Neural progenitor cell (in vitro differentiated cells): ENCODE measurements around the gene EVI5L. TPM values are rescaled to one million over a fixed set of nuclear protein-coding genes. Genes with fewer than 3 reads are reported as not detected.

Experiments
- DNase-seq: peaks from one replicate; pipeline ENCODE4 v3.0.0-alpha.2; 2016; ENCODE audit warnings: low spot score
- H2AFZ ChIP-seq: fragments of 200-600 bp; sonication (generic); replicated peaks from 2 replicates; pipeline ENCODE4 v1.6.1; 2016; ENCODE audit warnings: antibody characterized with exemption
- H3F3A ChIP-seq: fragments of 200-600 bp; sonication (generic); 2 replicates; pipeline ENCODE4 v1.6.1; 2016; ENCODE audit warnings: antibody characterized with exemption, low read depth
- H3K27ac ChIP-seq: fragments of 200-600 bp; sonication (generic); 2 replicates; pipeline ENCODE4 v1.5.1; 2016; ENCODE audit warnings: mild to moderate bottlenecking
- H3K27me3 ChIP-seq: fragments of 200-600 bp; sonication (generic); 2 replicates; pipeline ENCODE4 v1.6.1; 2016; ENCODE audit warnings: mild to moderate bottlenecking, moderate library complexity
- H3K36me3 ChIP-seq: fragments of 200-600 bp; sonication (generic); 2 replicates; pipeline ENCODE4 v1.5.1; 2016
- H3K4me1 ChIP-seq: fragments of 200-600 bp; sonication (generic); 2 replicates; pipeline ENCODE4 v1.6.1; 2016; ENCODE audit warnings: mixed run types
- H3K4me2 ChIP-seq: fragments of 200-600 bp; sonication (generic); 2 replicates; pipeline ENCODE4 v1.6.1; 2016
- H3K4me3 ChIP-seq: fragments of 200-600 bp; sonication (generic); 2 replicates; pipeline ENCODE4 v1.5.1; 2016
- H3K79me2 ChIP-seq: fragments of 200-600 bp; sonication (generic); 2 replicates; pipeline ENCODE4 v1.6.1; 2016; ENCODE audit warnings: low read depth
- H3K9ac ChIP-seq: fragments of 200-600 bp; sonication (generic); 2 replicates; pipeline ENCODE4 v1.6.1; 2016
- H3K9me3 ChIP-seq: fragments of 200-600 bp; sonication (generic); 2 replicates; pipeline ENCODE4 v1.5.1; 2016; ENCODE audit warnings: low read depth
- H4K20me1 ChIP-seq: fragments of 200-600 bp; sonication (generic); 2 replicates; pipeline ENCODE4 v1.6.1; 2016; ENCODE audit warnings: low read depth
- H3K27ac Mint-ChIP-seq: 3 replicates; pipeline ENCODE4 v1.8.0; 2021; ENCODE audit warnings: mixed read lengths
- H3K27me3 Mint-ChIP-seq: 2 replicates; pipeline ENCODE4 v1.8.0; 2022; ENCODE audit warnings: low read depth, mild to moderate bottlenecking, inconsistent platforms, moderate library complexity, mixed read lengths; ENCODE audit not compliant: insufficient read depth
- H3K36me3 Mint-ChIP-seq: 3 replicates; pipeline ENCODE4 v1.8.0; 2021; ENCODE audit warnings: mixed read lengths
- H3K4me1 Mint-ChIP-seq: 3 replicates; pipeline ENCODE4 v1.8.0; 2021; ENCODE audit warnings: mixed read lengths
- H3K4me3 Mint-ChIP-seq: 3 replicates; pipeline ENCODE4 v1.8.0; 2021; ENCODE audit warnings: mild to moderate bottlenecking, moderate library complexity, mixed read lengths
- H3K9me3 Mint-ChIP-seq: 3 replicates; pipeline ENCODE4 v1.8.0; 2020; ENCODE audit warnings: mixed read lengths
- CTCF ChIP-seq: fragments of 200-600 bp; sonication (generic); IDR thresholded peaks from 2 replicates; pipeline ENCODE4 v1.5.1; 2017; ENCODE audit warnings: antibody characterized with exemption, mild to moderate bottlenecking
- EZH2 ChIP-seq: fragments of 200-600 bp; sonication (generic); IDR thresholded peaks from 2 replicates; pipeline ENCODE4 v1.6.1; 2017; ENCODE audit warnings: antibody characterized with exemption, mild to moderate bottlenecking, moderate library complexity
- EZH2phosphoT487 ChIP-seq: fragments of 200-600 bp; sonication (generic); IDR thresholded peaks from 2 replicates; pipeline ENCODE4 v1.6.1; 2017; ENCODE audit warnings: antibody characterized with exemption
- total RNA-seq: library from RNA; depleted of rRNA; stranded (reverse); fragments of >200 nt; gene quantifications from 2 replicates; pipeline ENCODE4 v1.2.3, GENCODE V29; 2015; ENCODE audit warnings: low replicate concordance

EVI5L gene
- total RNA-seq, 1 donor from 2014 or later, result 4.1 TPM

DNA sequence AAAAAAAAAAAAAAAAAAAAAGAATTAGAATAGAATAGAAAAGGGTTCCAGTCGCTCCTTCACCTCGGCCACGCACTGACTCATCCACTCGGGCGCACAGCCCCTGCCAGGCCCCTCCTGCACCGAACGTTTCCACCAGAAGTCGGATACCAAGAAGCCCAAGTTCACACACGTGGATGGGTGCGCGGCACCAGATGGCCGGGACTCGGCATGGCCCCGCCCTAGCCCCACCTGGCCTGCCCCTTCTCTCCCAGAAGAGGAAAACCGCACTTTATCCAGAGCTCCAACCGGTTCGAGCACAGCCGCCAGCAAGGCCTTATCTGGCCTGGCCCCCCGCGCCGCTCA, 38.3 kb downstream of the EVI5L start:
- Histone ChIP-seq H4K20me1 (peaks cover 64% of the 10 kb centered on the region), H3K9me3 (no peaks in the 10 kb centered on the region), H3K79me2 (no peaks in the 10 kb centered on the region), H3K27me3 (peaks cover 49% of the 10 kb centered on the region), H3K4me1 (peaks cover 11% of the 10 kb centered on the region), H2AFZ (no peak overlapping the region), H3K4me2 (peak overlapping the region; percentile 14), H3F3A (peaks cover 55% of the 10 kb centered on the region), H3K9ac (no peak overlapping the region), H3K27ac (no peak overlapping the region), H3K36me3 (no peaks in the 10 kb centered on the region), H3K4me3 (no peak overlapping the region)
- Mint-ChIP-seq H3K9me3 (no peaks in the 10 kb centered on the region), H3K27ac (no peak overlapping the region), H3K36me3 (peaks cover 3% of the 10 kb centered on the region), H3K4me1 (peaks cover 37% of the 10 kb centered on the region), H3K27me3 (peaks cover 29% of the 10 kb centered on the region), H3K4me3 (peak overlapping the region; percentile 51)
- TF ChIP-seq EZH2phosphoT487, result no peak
- TF ChIP-seq EZH2, result no peak
- TF ChIP-seq CTCF, result no peak
- DNase-seq, result no peak

GRCh38 chr19:7868671-7869452, 38.8 kb downstream of the EVI5L start:
- Histone ChIP-seq H3K4me1 (peaks cover 7% of the 10 kb centered on the region), H3K79me2 (no peaks in the 10 kb centered on the region), H3K9ac (no peak overlapping the region), H3F3A (peaks cover 54% of the 10 kb centered on the region), H3K4me2 (peak overlapping the region; percentile 67), H3K4me3 (peak overlapping the region; percentile 31), H3K27ac (no peak overlapping the region), H2AFZ (no peak overlapping the region), H3K36me3 (no peaks in the 10 kb centered on the region), H3K9me3 (no peaks in the 10 kb centered on the region), H4K20me1 (peaks cover 58% of the 10 kb centered on the region), H3K27me3 (peaks cover 48% of the 10 kb centered on the region)
- TF ChIP-seq EZH2 (peak; percentile 32), EZH2phosphoT487 (no peak), CTCF (peak; percentile 74)
- H3K27me3 Mint-ChIP-seq, result peaks cover 29% of the 10 kb centered on the region
- H3K27ac Mint-ChIP-seq, result no peak overlapping the region
- no peaks in the 10 kb centered on the region for H3K9me3 Mint-ChIP-seq
- peak overlapping the region; percentile 77 for H3K4me3 Mint-ChIP-seq
- H3K4me1 Mint-ChIP-seq, result peaks cover 37% of the 10 kb centered on the region
- H3K36me3 Mint-ChIP-seq, result peaks cover 3% of the 10 kb centered on the region
- peak; percentile 91 for DNase-seq

- Histone ChIP-seq H3K27ac (no peak overlapping the region), H3K36me3 (no peaks in the 10 kb centered on the region), H3F3A (peaks cover 54% of the 10 kb centered on the region), H2AFZ (no peak overlapping the region), H3K79me2 (no peaks in the 10 kb centered on the region), H3K9ac (no peak overlapping the region), H3K4me1 (peaks cover 7% of the 10 kb centered on the region), H4K20me1 (peaks cover 52% of the 10 kb centered on the region), H3K9me3 (no peaks in the 10 kb centered on the region), H3K27me3 (peaks cover 42% of the 10 kb centered on the region), H3K4me3 (peak overlapping the region; percentile 31), H3K4me2 (peak overlapping the region; percentile 67)
- peak; percentile 72 for DNase-seq
- Mint-ChIP-seq H3K27me3 (peaks cover 29% of the 10 kb centered on the region), H3K36me3 (peaks cover 3% of the 10 kb centered on the region), H3K4me1 (peaks cover 37% of the 10 kb centered on the region), H3K4me3 (no peak overlapping the region), H3K9me3 (no peaks in the 10 kb centered on the region), H3K27ac (no peak overlapping the region)
- TF ChIP-seq EZH2 (no peak), CTCF (peak; percentile 7), EZH2phosphoT487 (no peak)
These were observed 39.5 kb downstream of the EVI5L start for GRCh38 chr19:7869453-7869909.
